ENCODE data around the gene NAP1L4.

NAP1L4 gene

GRCh38 chr11:2995893-2996554, 3.9 kb upstream of the NAP1L4 start:
- DNase-seq (ENCODE audit: low read depth in 1 of 2, low spot score in 1 of 2) = no peak

GRCh38 chr11:2995031-2995561, 3.0 kb upstream of the NAP1L4 start:
- DNase-seq (ENCODE audit: low read depth in 1 of 2, low spot score in 1 of 2) = no peak

- DNase-seq (ENCODE audit: low read depth in 1 of 2, low spot score in 1 of 2) = no peak
Measured at GRCh38 chr11:2994336-2994730, 2.2 kb upstream of the NAP1L4 start.

- DNase-seq (ENCODE audit: low read depth in 1 of 2, low spot score in 1 of 2) = no peak
Measured at GRCh38 chr11:2992997-2993325, 832 bp upstream of the NAP1L4 start.

GRCh38 chr11:2991452-2992233, 486 bp downstream of the NAP1L4 start:
- DNase-seq (ENCODE audit: low read depth in 1 of 2, low spot score in 1 of 2) = peak in 1 of 2 donors; percentile 41

- DNase-seq (ENCODE audit: low read depth in 1 of 2, low spot score in 1 of 2) = peak; percentile 31 to 46
Measured at GRCh38 chr11:2990617-2991451, 1.3 kb downstream of the NAP1L4 start.

- DNase-seq (ENCODE audit: low read depth in 1 of 2, low spot score in 1 of 2) = no peak
Measured at GRCh38 chr11:2989551-2989950, 2.6 kb downstream of the NAP1L4 start.

GRCh38 chr11:2989006-2989405, 3.1 kb downstream of the NAP1L4 start:
- DNase-seq (ENCODE audit: low read depth in 1 of 2, low spot score in 1 of 2) = no peak

GRCh38 chr11:2987881-2988861, 4.0 kb downstream of the NAP1L4 start:
- DNase-seq (ENCODE audit: low read depth in 1 of 2, low spot score in 1 of 2) = peak in 1 of 2 donors; percentile 14

- DNase-seq (ENCODE audit: low read depth in 1 of 2, low spot score in 1 of 2) = no peak
Measured at GRCh38 chr11:2983908-2984307, 8.2 kb downstream of the NAP1L4 start.

- DNase-seq (ENCODE audit: low read depth in 1 of 2, low spot score in 1 of 2) = no peak
Measured at GRCh38 chr11:2982214-2982613, 9.9 kb downstream of the NAP1L4 start.

- no peak for DNase-seq (ENCODE audit: low read depth in 1 of 2, low spot score in 1 of 2)
Measured at GRCh38 chr11:2981130-2981529, 11.0 kb downstream of the NAP1L4 start.

- DNase-seq (ENCODE audit: low read depth in 1 of 2, low spot score in 1 of 2) = no peak
Measured at GRCh38 chr11:2980168-2980840, 11.8 kb downstream of the NAP1L4 start.

GRCh38 chr11:2977113-2977512, 15.0 kb downstream of the NAP1L4 start:
- no peak for DNase-seq (ENCODE audit: low read depth in 1 of 2, low spot score in 1 of 2)

- DNase-seq (ENCODE audit: low read depth in 1 of 2, low spot score in 1 of 2) = no peak
Measured at GRCh38 chr11:2976294-2977063, 15.7 kb downstream of the NAP1L4 start.

- DNase-seq (ENCODE audit: low read depth in 1 of 2, low spot score in 1 of 2) = peak in 1 of 2 donors; percentile 25
Measured at GRCh38 chr11:2975594-2975993, 16.5 kb downstream of the NAP1L4 start.

- no peak for DNase-seq (ENCODE audit: low read depth in 1 of 2, low spot score in 1 of 2)
Measured at GRCh38 chr11:2974272-2974671, 17.9 kb downstream of the NAP1L4 start.

GRCh38 chr11:2968341-2968900, 23.7 kb downstream of the NAP1L4 start:
- DNase-seq (ENCODE audit: low read depth in 1 of 2, low spot score in 1 of 2) = no peak

- no peak for DNase-seq (ENCODE audit: low read depth in 1 of 2, low spot score in 1 of 2)
Measured at GRCh38 chr11:2964782-2965181, 27.3 kb downstream of the NAP1L4 start.

All from activated CD4-positive, alpha-beta T cell treated with anti-CD3 and anti-CD28 coated beads, Interleukin-2, amount 50 U/mL, for 24 hours (primary cell).